H9 (cell line): Measurements from ENCODE around the gene PDE2A. TPM values are rescaled to one million over a fixed set of nuclear protein-coding genes. Genes with fewer than 3 reads are reported as not detected.
"Not testable (repeated sequence)": the region's sequence is repeated elsewhere in the genome, so short reads cannot be mapped to it uniquely, and the experiment has no call there.

Source experiments
- DNase-seq: peaks from one replicate; pipeline ENCODE4 v3.0.0-alpha.2; 2017
- H2AFZ ChIP-seq: one replicate; pipeline ENCODE4 v1.6.1; 2013; ENCODE audit warnings: mild to moderate bottlenecking, low read length, control low read depth, moderate library complexity
- H2AK5ac ChIP-seq: 2 replicates; pipeline ENCODE4 v1.6.1; 2013; ENCODE audit warnings: low read length, control low read depth, mixed read lengths; ENCODE audit not compliant: insufficient read length
- H2BK120ac ChIP-seq: one replicate; pipeline ENCODE4 v1.6.1; 2013; ENCODE audit warnings: low read depth, mild to moderate bottlenecking, low read length, control low read depth, inconsistent platforms; ENCODE audit not compliant: poor library complexity, severe bottlenecking
- H2BK12ac ChIP-seq: 2 replicates; pipeline ENCODE4 v1.6.1; 2013; ENCODE audit warnings: low read length, control low read depth, mixed read lengths, low read depth; ENCODE audit not compliant: insufficient read length
- H2BK15ac ChIP-seq: 2 replicates; pipeline ENCODE4 v1.6.1; 2013; ENCODE audit warnings: low read depth, low read length, control low read depth
- H2BK20ac ChIP-seq: one replicate; pipeline ENCODE4 v1.6.1; 2013; ENCODE audit warnings: low read depth, mild to moderate bottlenecking, low read length, control low read depth, inconsistent platforms; ENCODE audit not compliant: poor library complexity, severe bottlenecking
- H2BK5ac ChIP-seq: 2 replicates; pipeline ENCODE4 v1.6.1; 2013; ENCODE audit warnings: low read length, control low read depth, mixed read lengths; ENCODE audit not compliant: insufficient read length
- H3K14ac ChIP-seq: 2 replicates; pipeline ENCODE4 v1.6.1; 2013; ENCODE audit warnings: low read length, control low read depth; ENCODE audit not compliant: insufficient read depth
- H3K18ac ChIP-seq: 2 replicates; pipeline ENCODE4 v1.6.1; 2013; ENCODE audit warnings: low read depth, mild to moderate bottlenecking, mixed read lengths, low read length, control low read depth; ENCODE audit not compliant: insufficient read length
- H3K23ac ChIP-seq: 2 replicates; pipeline ENCODE4 v1.6.1; 2013; ENCODE audit warnings: low read length, control low read depth, mixed read lengths, low read depth; ENCODE audit not compliant: insufficient read length
- H3K23me2 ChIP-seq: 2 replicates; pipeline ENCODE4 v1.6.1; 2013; ENCODE audit warnings: low read depth, mild to moderate bottlenecking, mixed read lengths, low read length, control low read depth; ENCODE audit not compliant: insufficient read length, poor library complexity, severe bottlenecking
- H3K27ac ChIP-seq: 2 replicates; pipeline ENCODE4 v1.5.1; 2013; ENCODE audit warnings: low read length, control low read depth, mixed read lengths, low read depth; ENCODE audit not compliant: insufficient read length
- H3K27me3 ChIP-seq: 2 replicates; pipeline ENCODE4 v1.6.1; 2013; ENCODE audit warnings: low read length, control low read depth, inconsistent platforms; ENCODE audit not compliant: insufficient read depth
- H3K4ac ChIP-seq: 2 replicates; pipeline ENCODE4 v1.6.1; 2013; ENCODE audit warnings: low read depth, mild to moderate bottlenecking, control low read depth, inconsistent platforms, low read length, moderate library complexity
- H3K4me1 ChIP-seq: 2 replicates; pipeline ENCODE4 v1.6.1; 2013; ENCODE audit warnings: low read length, control low read depth, inconsistent platforms; ENCODE audit not compliant: insufficient read depth
- H3K4me2 ChIP-seq: 2 replicates; pipeline ENCODE4 v1.6.1; 2013; ENCODE audit warnings: low read length, control low read depth, mixed read lengths; ENCODE audit not compliant: insufficient read length, insufficient read depth
- H3K56ac ChIP-seq: 2 replicates; pipeline ENCODE4 v1.6.1; 2013; ENCODE audit warnings: low read depth, mild to moderate bottlenecking, mixed read lengths, low read length, control low read depth; ENCODE audit not compliant: insufficient read length
- H3K79me1 ChIP-seq: 2 replicates; pipeline ENCODE4 v1.6.1; 2013; ENCODE audit warnings: low read depth, mild to moderate bottlenecking, moderate library complexity, low read length, control low read depth, inconsistent platforms; ENCODE audit not compliant: insufficient read depth, poor library complexity, severe bottlenecking
- H3K79me2 ChIP-seq: 2 replicates; pipeline ENCODE4 v1.6.1; 2013; ENCODE audit warnings: low read length, control low read depth, inconsistent platforms; ENCODE audit not compliant: insufficient read depth
- H3K9ac ChIP-seq: 2 replicates; pipeline ENCODE4 v1.6.1; 2013; ENCODE audit warnings: low read length, control low read depth, mixed read lengths; ENCODE audit not compliant: insufficient read length; ENCODE audit errors: extremely low read depth
- H3K9me3 ChIP-seq: one replicate; pipeline ENCODE4 v1.6.1; 2013; ENCODE audit warnings: low read depth, low read length, inconsistent platforms; ENCODE audit not compliant: control insufficient read depth
- H3T11ph ChIP-seq: one replicate; pipeline ENCODE4 v1.6.1; 2013; ENCODE audit warnings: mild to moderate bottlenecking, low read length, control low read depth, inconsistent platforms
- H4K20me1 ChIP-seq: one replicate; pipeline ENCODE4 v1.6.1; 2013; ENCODE audit not compliant: control insufficient read depth, insufficient read length, insufficient read depth
- H4K5ac ChIP-seq: 2 replicates; pipeline ENCODE4 v1.6.1; 2013; ENCODE audit warnings: low read depth, mild to moderate bottlenecking, mixed read lengths, low read length, control low read depth; ENCODE audit not compliant: insufficient read length
- H4K8ac ChIP-seq: replicated peaks from 2 replicates; pipeline ENCODE4 v1.6.1; 2013; ENCODE audit warnings: low read length, control low read depth, mixed read lengths, low read depth; ENCODE audit not compliant: insufficient read length
- H4K91ac ChIP-seq: 2 replicates; pipeline ENCODE4 v1.6.1; 2013; ENCODE audit warnings: low read depth, mild to moderate bottlenecking, moderate library complexity, mixed read lengths, low read length, control low read depth; ENCODE audit not compliant: insufficient read length
- H3K27ac Mint-ChIP-seq, 3 experiments: 2 replicates in 2 of 3; 3 replicates in 1 of 3; pipeline ENCODE4 v1.8.0; 2020 to 2021; ENCODE audit warnings: mixed read lengths in 3 of 3, mild to moderate bottlenecking in 1 of 3, moderate library complexity in 1 of 3
- H3K27me3 Mint-ChIP-seq: 2 replicates; pipeline ENCODE4 v1.8.0; 2021; ENCODE audit warnings: low read depth, mild to moderate bottlenecking, moderate library complexity, mixed read lengths
- H3K36me3 Mint-ChIP-seq, 3 experiments: 2 replicates in 2 of 3; 3 replicates in 1 of 3; pipeline ENCODE4 v1.8.0; 2020 to 2021; ENCODE audit warnings: low read depth in 3 of 3, mixed read lengths in 3 of 3; ENCODE audit not compliant: insufficient read depth in 1 of 3
- H3K4me1 Mint-ChIP-seq, 2 experiments: 2 replicates each; pipeline ENCODE4 v1.8.0; 2020; ENCODE audit warnings: mixed read lengths in 2 of 2
- H3K4me3 Mint-ChIP-seq, 2 experiments: 2 replicates in 1 of 2; 3 replicates in 1 of 2; pipeline ENCODE4 v1.8.0; 2020 to 2021; ENCODE audit warnings: mild to moderate bottlenecking in 2 of 2, mixed read lengths in 2 of 2, moderate library complexity in 1 of 2
- H3K9me3 Mint-ChIP-seq, 2 experiments: 2 replicates in 1 of 2; 3 replicates in 1 of 2; pipeline ENCODE4 v1.8.0; 2020; ENCODE audit warnings: mild to moderate bottlenecking in 2 of 2, mixed read lengths in 2 of 2, moderate library complexity in 1 of 2
- CTCF ChIP-seq: fragments of 200-600 bp; sonication (generic); conservative IDR thresholded peaks from 3 replicates; pipeline ENCODE4 v1.8.0; 2021; ENCODE audit warnings: antibody characterized with exemption, mild to moderate bottlenecking
- WGBS: extraction: QIAGEN DNeasy Blood & Tissue Kit; methylation state at CpG from one replicate; pipeline ENCODE4 v1.1.7; 2013; ENCODE audit warnings: missing lambda C conversion rate, low lambda C conversion rate, mixed read lengths; ENCODE audit not compliant: insufficient read length; ENCODE audit errors: extremely low coverage; 5-methylcytosine and 5-hydroxymethylcytosine counted together
- total RNA-seq: library from RNA; stranded (reverse); gene quantifications from 2 replicates; pipeline ENCODE4 v1.2.1, GENCODE V29; 2021

Gene PDE2A
- total RNA-seq, 1 experiment from 2014 or later, result 3.4 TPM

GRCh38 chr11:72561856-72562255, 112.4 kb downstream of the PDE2A start:
- no peaks in the 10 kb centered on the region for H4K20me1 ChIP-seq
- no peak for TF ChIP-seq CTCF
- H4K8ac ChIP-seq, result no peak overlapping the region
- no peaks in the 10 kb centered on the region for H3K79me2 ChIP-seq
- H3K14ac ChIP-seq, result no peak overlapping the region
- no peak overlapping the region for H3K27ac ChIP-seq
- no peak overlapping the region for H2BK120ac ChIP-seq
- no peak overlapping the region for H3K4me2 ChIP-seq
- H3K56ac ChIP-seq, result no peak overlapping the region
- H3K79me1 ChIP-seq, result no peaks in the 10 kb centered on the region
- H2BK12ac ChIP-seq, result no peak overlapping the region
- H3K27ac Mint-ChIP-seq, result no peak overlapping the region
- H4K91ac ChIP-seq, result no peak overlapping the region
- no peak overlapping the region for H4K5ac ChIP-seq
- no peaks in the 10 kb centered on the region for H3K23me2 ChIP-seq
- peaks cover 3% of the 10 kb centered on the region for H3K27me3 Mint-ChIP-seq
- H3K9me3 Mint-ChIP-seq, result no peaks in the 10 kb centered on the region; a peak in 2 of 5 replicates
- H2BK15ac ChIP-seq, result no peak overlapping the region
- no peaks in the 10 kb centered on the region for H3K9me3 ChIP-seq
- H3K4me1 Mint-ChIP-seq, result peaks cover 6 to 7% of the 10 kb centered on the region in 2 experiments
- no peak overlapping the region for H3K4me3 Mint-ChIP-seq
- no peak overlapping the region for H3K23ac ChIP-seq
- no peak overlapping the region for H3K18ac ChIP-seq
- H2BK20ac ChIP-seq, result no peak overlapping the region
- no peak overlapping the region for H2AK5ac ChIP-seq
- no peak overlapping the region for H3T11ph ChIP-seq
- no peaks in the 10 kb centered on the region; a peak in 1 of 7 replicates for H3K36me3 Mint-ChIP-seq
- H3K27me3 ChIP-seq, result no peaks in the 10 kb centered on the region
- H3K4me1 ChIP-seq, result no peaks in the 10 kb centered on the region
- H2AFZ ChIP-seq, result no peak overlapping the region
- H3K4ac ChIP-seq, result no peak overlapping the region
- no CpG with 5 or more reads among the region's 4 CpGs for WGBS
- DNase-seq, result peak; percentile 17
- H3K9ac ChIP-seq, result no peak overlapping the region
- no peak overlapping the region for H2BK5ac ChIP-seq

GRCh38 chr11:72560864-72561263, 113.4 kb downstream of the PDE2A start:
- H2BK5ac ChIP-seq, H3K27ac ChIP-seq, DNase-seq, H4K8ac ChIP-seq, H3K79me2 ChIP-seq, H2BK15ac ChIP-seq, H2AFZ ChIP-seq, H3K56ac ChIP-seq, H3K4me2 ChIP-seq, H3K18ac ChIP-seq, H4K91ac ChIP-seq, H2BK20ac ChIP-seq, H3K36me3 Mint-ChIP-seq, H3K9ac ChIP-seq, H3K23ac ChIP-seq, H3K27me3 Mint-ChIP-seq, H3K4me1 ChIP-seq, H4K20me1 ChIP-seq, H2AK5ac ChIP-seq, H3K4me1 Mint-ChIP-seq, H3K4me3 Mint-ChIP-seq, H3K79me1 ChIP-seq, H4K5ac ChIP-seq, H3T11ph ChIP-seq, H3K9me3 Mint-ChIP-seq, H3K14ac ChIP-seq, H3K27ac Mint-ChIP-seq, H3K27me3 ChIP-seq, H3K23me2 ChIP-seq, H3K4ac ChIP-seq, H2BK12ac ChIP-seq, H3K9me3 ChIP-seq, H2BK120ac ChIP-seq: not testable (repeated sequence)
- no CpG with 5 or more reads among the region's 15 CpGs for WGBS
